Tibial nerve (tissue), 3 donors: ENCODE results near the gene RPAP3.

Experiments
- CTCF ChIP-seq, 5 experiments: fragments of 200-600 bp in 3 of 5; fragments of 450-650 bp in 2 of 5; sonication (generic) in 3 of 5; IDR thresholded peaks; one replicate each; pipeline ENCODE4 v1.5.1; 2016 to 2019; ENCODE audit warnings: antibody characterized with exemption in 5 of 5, mild to moderate bottlenecking in 3 of 5, moderate library complexity in 2 of 5
- POLR2A ChIP-seq, 2 donors: fragments of 450-650 bp; IDR thresholded peaks; one replicate each; pipeline ENCODE4 v1.6.1; 2017; ENCODE audit warnings: antibody characterized with exemption in 2 of 2, mild to moderate bottlenecking in 2 of 2, moderate library complexity in 2 of 2

GRCh38 chr12:47737936-47738594 is 32.2 kb upstream of the RPAP3 start:
- TF ChIP-seq CTCF (IDR thresholded peaks at IDR 0.05) (no peak), POLR2A (IDR thresholded peaks at IDR 0.05) (no peak)
